Central memory CD4-positive, alpha-beta T cell (primary cell): ENCODE data around the gene CTIF.

ENCODE experiments used
- DNase-seq: peaks from one replicate; pipeline ENCODE4 v3.0.0; 2022

Gene CTIF

GRCh38 chr18:48622911-48623431, 84.1 kb downstream of the CTIF start:
- no peak for DNase-seq

DNA sequence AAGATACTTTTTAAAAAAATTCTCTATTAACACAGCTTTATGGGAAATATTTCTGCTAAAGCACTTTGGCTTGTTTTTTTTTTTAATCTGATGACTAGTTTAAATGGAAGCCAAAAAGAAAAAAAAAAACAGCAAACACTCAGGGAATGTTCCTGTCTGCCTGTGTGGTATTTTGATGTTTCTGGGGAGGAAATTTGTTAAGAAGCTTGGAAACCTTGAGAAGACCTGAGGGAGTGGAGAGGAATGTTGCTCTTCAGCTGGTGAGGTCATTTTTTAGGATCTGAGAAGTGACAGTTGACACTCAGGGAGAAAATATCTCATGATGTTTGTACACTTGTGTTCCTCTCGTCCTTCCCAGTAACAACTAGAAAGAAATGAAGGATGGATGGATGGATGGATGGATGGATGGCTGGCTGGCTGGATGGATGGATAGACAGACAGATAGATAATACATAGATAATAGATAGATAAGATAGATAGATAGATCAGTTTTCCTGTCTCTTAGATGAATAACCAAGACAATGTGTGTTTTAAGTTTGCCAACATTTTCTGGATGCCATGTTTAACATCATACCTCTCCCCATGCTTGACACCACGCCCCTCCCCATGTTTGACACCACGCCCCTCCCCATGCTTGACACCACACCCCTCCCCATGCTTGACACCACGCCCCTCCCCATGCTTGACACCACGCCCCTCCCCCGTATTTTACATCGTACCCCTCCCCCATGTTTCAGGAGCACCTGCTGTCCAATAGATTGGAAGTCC, 84.8 kb downstream of the CTIF start:
- no peak for DNase-seq

GRCh38 chr18:48624856-48625255, 86.0 kb downstream of the CTIF start:
- no peak for DNase-seq

GRCh38 chr18:48627216-48627615, 88.4 kb downstream of the CTIF start:
- no peak for DNase-seq

DNA sequence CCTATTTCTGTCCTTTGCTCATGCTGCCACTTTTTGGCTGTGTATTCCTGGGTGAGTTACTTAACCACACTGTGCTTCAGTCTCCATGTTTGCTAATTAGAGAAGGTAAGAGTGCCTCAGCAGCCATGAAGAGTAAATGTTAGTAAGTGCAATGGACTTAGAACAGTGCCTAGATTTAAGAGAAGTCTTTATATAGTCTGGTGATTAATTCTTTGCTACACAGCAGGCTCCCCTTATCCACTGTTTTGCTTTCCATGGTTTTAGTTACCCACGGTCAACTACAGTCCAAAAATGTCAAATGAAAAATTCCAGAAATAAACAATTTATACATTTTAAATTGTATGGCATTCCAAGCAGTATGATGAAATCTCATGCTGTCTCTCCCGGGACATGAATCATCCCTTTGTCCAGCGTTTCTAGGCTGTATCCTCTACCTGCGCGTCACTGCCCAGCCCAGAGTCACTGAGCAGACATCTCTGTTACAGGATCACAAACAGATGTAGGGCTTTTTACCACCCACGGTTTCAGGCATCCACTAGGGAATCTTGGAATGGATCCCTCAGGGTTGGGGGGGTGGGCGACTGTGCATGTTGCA, 91.0 kb downstream of the CTIF start:
- no peak for DNase-seq

- no peak for DNase-seq
Measured at GRCh38 chr18:48631851-48632250, 93.0 kb downstream of the CTIF start.

- DNase-seq = no peak
Measured at GRCh38 chr18:48632676-48633257, 93.9 kb downstream of the CTIF start.

DNA sequence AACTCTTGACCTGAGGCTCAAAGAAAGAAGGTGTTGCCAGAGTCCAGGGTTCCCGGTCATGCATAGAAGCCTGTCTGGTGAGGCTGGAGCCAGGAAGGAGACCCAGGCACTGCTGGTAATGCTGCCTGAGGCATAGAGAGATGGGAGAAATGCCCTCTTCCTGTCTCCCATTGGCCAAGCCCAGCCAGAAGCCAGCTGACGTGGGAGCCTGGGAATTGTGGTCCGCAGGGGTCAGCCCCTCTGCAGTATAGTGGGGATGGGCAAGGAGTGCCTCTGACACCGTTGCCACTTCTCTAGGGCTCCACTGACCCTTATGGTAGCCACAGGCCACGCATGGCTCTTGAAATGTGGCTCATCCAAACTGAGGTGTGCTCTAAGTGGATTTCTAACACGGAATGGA, 95.7 kb downstream of the CTIF start:
- no peak for DNase-seq

DNA sequence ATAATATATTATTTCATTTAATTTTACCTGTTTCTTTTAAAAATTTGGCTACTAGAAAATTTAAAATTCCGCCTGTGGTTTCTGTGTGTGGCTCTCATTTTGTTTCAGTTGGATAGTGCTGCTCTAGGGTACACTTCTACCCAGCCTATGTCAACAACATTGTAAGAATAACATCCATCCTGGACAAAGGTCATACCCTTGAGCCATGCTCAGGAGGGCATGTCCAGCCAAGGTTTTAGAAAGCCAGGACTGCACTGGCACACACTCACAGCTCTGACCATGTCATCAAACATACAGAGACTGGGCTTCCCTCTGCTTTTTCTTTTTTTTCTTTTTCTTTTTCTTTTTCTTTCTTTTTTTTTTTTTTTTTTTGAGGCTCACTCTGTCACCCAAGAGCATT, 96.1 kb downstream of the CTIF start:
- DNase-seq = no peak

DNA sequence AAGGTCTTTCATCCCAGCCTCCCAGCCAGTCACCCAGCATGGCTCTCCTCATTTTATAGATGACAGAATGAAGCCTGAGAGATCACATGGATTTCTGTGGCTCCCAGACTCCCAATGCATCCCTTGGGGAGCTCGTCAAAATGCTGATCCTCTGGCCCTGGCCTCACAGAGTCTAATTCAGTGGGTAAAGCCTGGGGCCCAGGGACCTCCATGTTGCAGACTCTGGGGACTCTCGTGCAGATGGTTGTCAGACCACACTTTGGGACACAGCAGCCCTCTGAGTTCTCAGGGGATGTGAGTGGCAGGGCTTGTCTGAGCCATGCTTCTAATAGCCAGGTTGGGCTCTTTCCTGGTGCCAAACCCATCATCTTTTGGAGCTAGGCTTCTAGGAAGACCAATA, 97.0 kb downstream of the CTIF start:
- DNase-seq = no peak

DNA sequence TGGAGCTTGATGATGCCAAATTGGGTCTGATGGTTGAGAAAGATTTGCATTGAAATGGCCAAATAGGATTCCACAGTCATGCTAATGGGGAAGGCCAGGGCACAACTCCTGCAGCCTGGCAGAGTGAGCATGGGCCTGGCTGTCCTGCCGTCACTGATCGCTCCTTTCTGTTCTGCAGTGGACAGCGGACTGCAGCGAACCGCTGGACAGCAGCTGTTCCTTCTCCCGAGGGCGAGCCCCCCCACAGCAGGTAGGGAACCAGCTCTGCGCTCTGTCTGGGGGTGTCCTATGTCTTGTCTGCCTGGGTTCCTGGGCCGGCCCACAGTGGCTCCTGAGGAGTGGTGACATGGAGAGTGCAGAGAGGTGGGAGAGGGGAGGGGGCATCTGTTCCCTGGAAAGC, 97.6 kb downstream of the CTIF start:
- DNase-seq = no peak

DNA sequence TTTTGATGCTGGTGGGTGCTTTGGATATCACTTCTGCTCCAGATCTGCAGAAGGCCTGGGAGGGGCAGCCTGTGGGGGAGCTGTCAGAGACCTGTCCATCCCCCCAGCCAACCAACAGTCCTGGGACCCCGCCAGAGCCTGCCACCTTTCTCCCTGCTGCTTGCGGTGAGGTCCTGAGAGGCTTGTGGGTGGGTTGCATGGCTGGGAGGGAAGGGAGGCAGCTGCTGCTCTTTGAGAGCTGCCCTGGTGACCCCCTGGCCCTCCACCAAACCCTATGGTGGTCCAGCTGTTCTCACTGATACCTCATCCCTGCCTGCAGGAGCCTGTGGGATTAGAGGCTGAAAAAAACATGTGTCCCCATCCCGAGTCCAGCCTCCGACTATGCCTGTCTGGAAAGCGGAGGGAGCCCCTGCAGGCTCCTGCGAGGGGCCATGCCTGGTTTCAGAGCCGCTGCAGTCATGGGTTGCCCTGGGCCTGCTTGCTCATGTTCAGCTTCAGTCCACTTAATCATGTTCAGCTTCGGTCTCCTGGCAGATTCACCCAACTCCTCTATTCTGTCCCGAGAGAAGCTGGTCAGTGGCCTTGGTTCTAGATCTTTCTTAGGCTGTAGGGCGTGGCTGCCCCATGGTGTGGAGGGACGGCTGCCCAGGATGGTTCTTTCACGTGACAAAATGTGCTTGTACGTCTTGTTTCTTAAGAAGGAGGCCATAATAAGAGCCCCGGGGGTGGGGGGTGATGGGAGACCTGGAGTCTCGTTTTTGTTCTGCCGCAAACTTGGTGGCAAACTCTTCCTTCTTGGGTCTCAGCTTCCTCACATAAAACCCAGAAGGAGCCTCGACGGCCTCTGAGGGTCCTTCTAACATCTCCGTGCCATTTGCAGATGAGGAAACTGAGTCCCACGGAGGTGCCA, 98.5 kb downstream of the CTIF start:
- no peak for DNase-seq

GRCh38 chr18:48638451-48638850, 99.6 kb downstream of the CTIF start:
- DNase-seq = no peak

- no peak for DNase-seq
Measured at GRCh38 chr18:48638896-48639771, 100.3 kb downstream of the CTIF start.

- DNase-seq = no peak
Measured at GRCh38 chr18:48639772-48640432, 101.1 kb downstream of the CTIF start.

GRCh38 chr18:48640566-48641270, 101.9 kb downstream of the CTIF start:
- no peak for DNase-seq

DNA sequence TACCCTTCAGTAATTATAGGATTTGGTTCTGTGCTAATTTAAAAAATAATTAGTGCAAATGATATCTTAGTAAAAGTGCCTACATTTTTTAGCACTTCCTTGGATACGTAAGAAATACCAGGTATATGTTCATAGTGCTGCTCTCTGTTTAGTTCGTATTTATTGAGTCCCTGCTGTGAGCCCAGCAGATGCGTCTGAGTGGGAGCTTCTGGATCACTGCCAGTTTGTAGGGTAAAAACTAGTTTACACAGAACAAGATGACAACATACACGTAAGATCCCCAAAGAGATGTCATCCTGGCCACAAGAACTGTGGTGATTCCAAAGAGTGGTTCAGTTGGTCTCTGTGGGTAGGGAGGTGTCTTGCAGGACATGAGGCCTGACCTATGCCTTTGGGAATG, 103.2 kb downstream of the CTIF start:
- DNase-seq = no peak

- DNase-seq = no peak
Measured at GRCh38 chr18:48642503-48642902, 103.7 kb downstream of the CTIF start.

DNA sequence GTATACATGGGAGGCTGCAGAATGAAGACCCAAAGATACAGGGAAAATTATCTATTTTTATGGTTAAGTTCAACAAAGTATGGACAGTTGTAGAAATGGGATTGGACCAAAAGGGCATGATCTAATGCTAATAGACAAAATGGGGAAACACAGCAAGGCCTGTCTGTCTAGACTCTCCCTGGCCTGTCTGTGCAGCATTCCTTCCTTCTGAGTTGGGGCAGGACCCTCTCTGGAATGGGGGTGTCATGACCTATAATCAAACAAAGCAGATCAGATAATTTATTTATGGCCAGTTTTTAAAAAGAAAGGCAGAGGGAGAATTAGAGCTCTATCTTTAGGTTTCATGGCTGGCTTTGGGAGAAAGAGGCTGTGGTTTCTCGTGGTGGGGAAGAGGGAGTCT, 104.4 kb downstream of the CTIF start:
- DNase-seq = no peak

- DNase-seq = no peak
Measured at GRCh38 chr18:48644029-48644428, 105.2 kb downstream of the CTIF start.
